ENCODE data around the gene PDE1C.
"Not testable (repeated sequence)": the region's sequence is repeated elsewhere in the genome, so short reads cannot be mapped to it uniquely, and the experiment has no call there.

Gene PDE1C

GRCh38 chr7:32070406-32071360 is at the start of gene PDE1C:
Gene PDE1C, minus strand, starts transcription at chr7:32070407.
- DNase-seq = no peak

GRCh38 chr7:32119790-32120196 is 49.6 kb upstream of the PDE1C start:
- no peak for DNase-seq

- DNase-seq = no peak
Observed at GRCh38 chr7:32117837-32118236, 47.6 kb upstream of the PDE1C start.

GRCh38 chr7:32116436-32116835 is 46.2 kb upstream of the PDE1C start:
- DNase-seq = no peak

- no peak for DNase-seq
Observed at GRCh38 chr7:32115831-32116230, 45.6 kb upstream of the PDE1C start.

GRCh38 chr7:32108651-32109050 is 38.4 kb upstream of the PDE1C start:
- no peak for DNase-seq

- no peak for DNase-seq
Observed at GRCh38 chr7:32104766-32105165, 34.6 kb upstream of the PDE1C start.

- no peak for DNase-seq
Observed at GRCh38 chr7:32103361-32103760, 33.2 kb upstream of the PDE1C start.

- no peak for DNase-seq
Observed at GRCh38 chr7:32102432-32102873, 32.2 kb upstream of the PDE1C start.

GRCh38 chr7:32100407-32100907 is 30.2 kb upstream of the PDE1C start:
- no peak for DNase-seq

GRCh38 chr7:32094516-32094915 is 24.3 kb upstream of the PDE1C start:
- DNase-seq = no peak

GRCh38 chr7:32093415-32094408 is 23.5 kb upstream of the PDE1C start:
- no peak for DNase-seq

- DNase-seq = no peak
Observed at GRCh38 chr7:32092346-32092745, 22.1 kb upstream of the PDE1C start.

GRCh38 chr7:32091608-32092210 is 21.5 kb upstream of the PDE1C start:
- no peak for DNase-seq

GRCh38 chr7:32089678-32090077 is 19.5 kb upstream of the PDE1C start:
- no peak for DNase-seq

GRCh38 chr7:32089256-32089655 is 19.0 kb upstream of the PDE1C start:
- no peak for DNase-seq

GRCh38 chr7:32088451-32088881 is 18.3 kb upstream of the PDE1C start:
- no peak for DNase-seq

GRCh38 chr7:32079510-32079909 is 9.3 kb upstream of the PDE1C start:
- no peak for DNase-seq

- DNase-seq = no peak
Observed at GRCh38 chr7:32078824-32079223, 8.6 kb upstream of the PDE1C start.

GRCh38 chr7:32077806-32078205 is 7.6 kb upstream of the PDE1C start:
- no peak for DNase-seq

GRCh38 chr7:32076802-32077201 is 6.6 kb upstream of the PDE1C start:
- not testable (repeated sequence) for DNase-seq

- no peak for DNase-seq
Observed at GRCh38 chr7:32075612-32076011, 5.4 kb upstream of the PDE1C start.
